Uterus (tissue), 4 donors: ENCODE results near the gene AOAH. TPM values are rescaled to one million over a fixed set of nuclear protein-coding genes. Genes with fewer than 3 reads are reported as not detected.

Source experiments
- DNase-seq, 2 donors: peaks; one replicate each; pipeline ENCODE4 v3.0.0-alpha.2; 2019 to 2020
- H3K27ac ChIP-seq, 2 donors: fragments of 200-600 bp; sonication (generic); 1 replicate in 1 of 2; 2 replicates in 1 of 2; pipeline ENCODE4 v1.5.1; 2016 to 2018
- H3K27me3 ChIP-seq, 2 donors: fragments of 200-600 bp; sonication (generic); one replicate each; pipeline ENCODE4 v1.5.1; 2018 to 2019; ENCODE audit warnings: control low read depth in 1 of 2
- H3K36me3 ChIP-seq, 2 donors: fragments of 200-600 bp; sonication (generic); one replicate each; pipeline ENCODE4 v1.5.1; 2019; ENCODE audit warnings: control low read depth in 1 of 2
- H3K4me1 ChIP-seq, 2 donors: fragments of 200-600 bp; sonication (generic); one replicate each; pipeline ENCODE4 v1.5.1; 2018 to 2019; ENCODE audit warnings: control low read depth in 1 of 2
- H3K4me3 ChIP-seq, 2 donors: fragments of 200-600 bp; sonication (generic); 1 replicate in 1 of 2; 2 replicates in 1 of 2; pipeline ENCODE4 v1.5.1; 2018 to 2019; ENCODE audit warnings: mild to moderate bottlenecking in 1 of 2
- H3K9me3 ChIP-seq, 2 donors: fragments of 200-600 bp; sonication (generic); one replicate each; pipeline ENCODE4 v1.5.1; 2019; ENCODE audit warnings: control low read depth in 1 of 2
- POLR2A ChIP-seq, 2 donors: fragments of 450-650 bp; IDR thresholded peaks; one replicate each; pipeline ENCODE4 v1.6.1; 2016; ENCODE audit warnings: antibody characterized with exemption in 2 of 2, mild to moderate bottlenecking in 1 of 2, moderate library complexity in 1 of 2
- intact Hi-C: fragments of 100-400 bp; cut with DNase I; formaldehyde crosslinking; loops from one replicate; pipeline ENCODE4 v1.15.1; 2023; ENCODE audit warnings: low total_unique reads
- total RNA-seq, 4 donors: library from RNA; depleted of rRNA in 3 of 4; stranded (reverse); fragments of >200 nt in 3 of 4; gene quantifications; one replicate each; pipeline versions ENCODE4 v1.1.0 to v1.2.4, GENCODE V29; 2014 to 2023
- TF ChIP-seq, protein P1 (sequence below), 4 experiments: fragments of 200-600 bp in 2 of 4; fragments of 450-650 bp in 2 of 4; sonication (generic) in 2 of 4; IDR thresholded peaks; one replicate each; pipeline ENCODE4 v1.5.1; 2016 to 2019; ENCODE audit warnings: antibody characterized with exemption in 4 of 4, mild to moderate bottlenecking in 2 of 4, moderate library complexity in 1 of 4
- donor health status: DM: yes; HTN: yes; CAD: no.

AOAH gene
- total RNA-seq, 4 donors from 2014 or later, result 5.5 to 60.9 (median 8.6) TPM

GRCh38 chr7:36730046-36730445, 5.8 kb upstream of the AOAH start:
- H3K4me3 ChIP-seq, result no peak overlapping the region
- TF ChIP-seq, protein P1, sequence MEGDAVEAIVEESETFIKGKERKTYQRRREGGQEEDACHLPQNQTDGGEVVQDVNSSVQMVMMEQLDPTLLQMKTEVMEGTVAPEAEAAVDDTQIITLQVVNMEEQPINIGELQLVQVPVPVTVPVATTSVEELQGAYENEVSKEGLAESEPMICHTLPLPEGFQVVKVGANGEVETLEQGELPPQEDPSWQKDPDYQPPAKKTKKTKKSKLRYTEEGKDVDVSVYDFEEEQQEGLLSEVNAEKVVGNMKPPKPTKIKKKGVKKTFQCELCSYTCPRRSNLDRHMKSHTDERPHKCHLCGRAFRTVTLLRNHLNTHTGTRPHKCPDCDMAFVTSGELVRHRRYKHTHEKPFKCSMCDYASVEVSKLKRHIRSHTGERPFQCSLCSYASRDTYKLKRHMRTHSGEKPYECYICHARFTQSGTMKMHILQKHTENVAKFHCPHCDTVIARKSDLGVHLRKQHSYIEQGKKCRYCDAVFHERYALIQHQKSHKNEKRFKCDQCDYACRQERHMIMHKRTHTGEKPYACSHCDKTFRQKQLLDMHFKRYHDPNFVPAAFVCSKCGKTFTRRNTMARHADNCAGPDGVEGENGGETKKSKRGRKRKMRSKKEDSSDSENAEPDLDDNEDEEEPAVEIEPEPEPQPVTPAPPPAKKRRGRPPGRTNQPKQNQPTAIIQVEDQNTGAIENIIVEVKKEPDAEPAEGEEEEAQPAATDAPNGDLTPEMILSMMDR (IDR thresholded peaks at IDR 0.05), result no peak
- TF ChIP-seq POLR2A (IDR thresholded peaks at IDR 0.05), result no peak
- no peaks in the 10 kb centered on the region for H3K4me1 ChIP-seq
- peaks cover 0 to 5% of the 10 kb centered on the region in 2 donors for H3K9me3 ChIP-seq
- intact Hi-C loops, result no loop called here
- H3K27ac ChIP-seq, result no peak overlapping the region
- no peaks in the 10 kb centered on the region for H3K27me3 ChIP-seq
- DNase-seq, result no peak
- no peaks in the 10 kb centered on the region for H3K36me3 ChIP-seq

DNA sequence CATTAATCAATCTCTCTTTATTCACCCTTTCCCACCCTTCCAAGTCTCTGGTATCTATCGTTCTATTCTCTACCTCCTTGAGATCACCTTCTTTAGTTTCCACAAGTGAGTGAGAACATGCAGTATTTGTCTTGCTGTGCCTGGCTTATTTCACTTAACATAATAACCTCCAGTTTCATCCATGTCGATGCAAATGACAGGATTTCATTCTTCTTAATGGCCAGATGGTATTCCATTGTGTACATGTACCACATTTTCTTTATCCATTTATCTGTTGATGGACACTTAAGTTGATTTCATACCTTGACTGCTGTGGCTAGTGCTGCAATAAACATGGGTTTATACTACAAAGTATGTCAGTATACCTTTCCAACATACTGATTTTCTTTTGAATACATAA, 3.8 kb upstream of the AOAH start:
- Histone ChIP-seq H3K9me3 (peaks cover 0 to 5% of the 10 kb centered on the region in 2 donors), H3K36me3 (no peaks in the 10 kb centered on the region), H3K27ac (no peak overlapping the region), H3K4me1 (no peaks in the 10 kb centered on the region), H3K27me3 (no peaks in the 10 kb centered on the region), H3K4me3 (no peak overlapping the region)
- DNase-seq, result no peak
- intact Hi-C loops, result no loop called here
- no peak for TF ChIP-seq POLR2A (IDR thresholded peaks at IDR 0.05)
- TF ChIP-seq, protein P1 (IDR thresholded peaks at IDR 0.05), result no peak

GRCh38 chr7:36726806-36727503, 2.7 kb upstream of the AOAH start:
- TF ChIP-seq, protein P1 (IDR thresholded peaks at IDR 0.05), result no peak
- no peak for TF ChIP-seq POLR2A (IDR thresholded peaks at IDR 0.05)
- DNase-seq, result no peak
- H3K9me3 ChIP-seq, result peaks cover 0 to 5% of the 10 kb centered on the region in 2 donors
- H3K27ac ChIP-seq, result no peak overlapping the region
- no peak overlapping the region for H3K4me3 ChIP-seq
- H3K36me3 ChIP-seq, result no peaks in the 10 kb centered on the region
- H3K4me1 ChIP-seq, result no peaks in the 10 kb centered on the region
- H3K27me3 ChIP-seq, result no peaks in the 10 kb centered on the region
- intact Hi-C loops, result no loop called here

DNA sequence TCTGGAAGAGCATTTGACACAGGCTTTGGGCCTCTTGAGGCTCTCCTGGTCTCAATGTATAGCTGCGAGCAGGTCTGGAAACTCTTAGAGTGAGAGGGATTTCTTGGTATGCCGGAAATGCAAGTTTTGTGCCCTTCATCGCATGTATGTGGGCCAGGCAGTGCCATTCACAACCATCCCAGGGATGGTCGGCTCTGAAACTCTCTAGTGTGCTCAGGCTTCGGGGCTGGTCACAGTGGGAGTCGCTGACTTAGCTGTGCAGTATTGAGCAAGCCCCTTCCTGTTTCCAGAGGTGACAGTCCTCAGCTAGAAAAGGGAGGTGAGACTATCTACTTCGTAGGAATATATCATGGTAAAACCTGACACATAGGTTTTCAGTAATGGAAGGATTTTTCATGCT, 2.0 kb upstream of the AOAH start:
- H3K4me3 ChIP-seq, result no peak overlapping the region
- no peaks in the 10 kb centered on the region for H3K27me3 ChIP-seq
- DNase-seq, result no peak
- peaks cover 0 to 5% of the 10 kb centered on the region in 2 donors for H3K9me3 ChIP-seq
- intact Hi-C loops, result no loop called here
- no peaks in the 10 kb centered on the region for H3K36me3 ChIP-seq
- H3K27ac ChIP-seq, result no peak overlapping the region
- TF ChIP-seq, protein P1 (IDR thresholded peaks at IDR 0.05), result no peak
- TF ChIP-seq POLR2A (IDR thresholded peaks at IDR 0.05), result no peak
- no peaks in the 10 kb centered on the region for H3K4me1 ChIP-seq

GRCh38 chr7:36724996-36725395, 702 bp upstream of the AOAH start:
- TF ChIP-seq POLR2A (IDR thresholded peaks at IDR 0.05), result no peak
- TF ChIP-seq, protein P1 (IDR thresholded peaks at IDR 0.05), result no peak
- Histone ChIP-seq H3K36me3 (no peaks in the 10 kb centered on the region), H3K27ac (no peak overlapping the region), H3K4me3 (no peak overlapping the region), H3K4me1 (no peaks in the 10 kb centered on the region), H3K9me3 (peaks cover 0 to 5% of the 10 kb centered on the region in 2 donors), H3K27me3 (no peaks in the 10 kb centered on the region)
- no peak for DNase-seq
- intact Hi-C loops, result no loop called here
